Fibroblast of skin of back (primary cell): ENCODE data around the gene USF2.
A peak's percentile ranks its signal among the peaks of the same experiment; 100 is the strongest.

Experiments used
- DNase-seq: peaks from one replicate; pipeline ENCODE4 v3.0.0-alpha.2; 2013

The USF2 gene

DNA sequence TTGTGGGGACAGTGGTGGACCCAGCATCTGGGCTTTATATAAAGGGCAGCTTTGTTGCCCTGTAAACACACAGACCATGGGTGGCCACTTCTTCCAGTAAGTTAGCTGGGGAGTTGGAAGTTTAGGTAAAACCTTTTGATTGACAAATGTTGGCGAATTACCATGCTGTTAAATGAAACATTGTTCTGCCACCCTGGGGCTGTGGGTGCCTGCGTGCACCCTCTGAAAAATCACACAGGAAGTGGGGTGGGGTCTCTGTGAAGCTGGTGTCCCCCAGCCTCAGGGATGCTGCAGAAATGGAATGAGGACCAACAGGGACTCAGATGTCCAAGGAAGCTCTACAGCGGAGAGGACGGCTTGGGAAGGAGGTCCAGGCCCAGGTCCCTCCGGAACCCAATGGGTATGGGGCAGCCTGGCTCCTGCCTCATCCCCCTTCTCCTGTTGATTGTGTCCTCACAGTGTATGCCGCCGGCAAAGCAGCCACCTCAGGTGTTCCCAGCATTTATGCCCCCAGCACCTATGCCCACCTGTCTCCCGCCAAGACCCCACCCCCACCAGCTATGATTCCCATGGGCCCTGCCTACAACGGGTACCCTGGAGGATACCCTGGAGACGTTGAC, 2.8 kb upstream of the USF2 start:
- DNase-seq: no peak

DNA sequence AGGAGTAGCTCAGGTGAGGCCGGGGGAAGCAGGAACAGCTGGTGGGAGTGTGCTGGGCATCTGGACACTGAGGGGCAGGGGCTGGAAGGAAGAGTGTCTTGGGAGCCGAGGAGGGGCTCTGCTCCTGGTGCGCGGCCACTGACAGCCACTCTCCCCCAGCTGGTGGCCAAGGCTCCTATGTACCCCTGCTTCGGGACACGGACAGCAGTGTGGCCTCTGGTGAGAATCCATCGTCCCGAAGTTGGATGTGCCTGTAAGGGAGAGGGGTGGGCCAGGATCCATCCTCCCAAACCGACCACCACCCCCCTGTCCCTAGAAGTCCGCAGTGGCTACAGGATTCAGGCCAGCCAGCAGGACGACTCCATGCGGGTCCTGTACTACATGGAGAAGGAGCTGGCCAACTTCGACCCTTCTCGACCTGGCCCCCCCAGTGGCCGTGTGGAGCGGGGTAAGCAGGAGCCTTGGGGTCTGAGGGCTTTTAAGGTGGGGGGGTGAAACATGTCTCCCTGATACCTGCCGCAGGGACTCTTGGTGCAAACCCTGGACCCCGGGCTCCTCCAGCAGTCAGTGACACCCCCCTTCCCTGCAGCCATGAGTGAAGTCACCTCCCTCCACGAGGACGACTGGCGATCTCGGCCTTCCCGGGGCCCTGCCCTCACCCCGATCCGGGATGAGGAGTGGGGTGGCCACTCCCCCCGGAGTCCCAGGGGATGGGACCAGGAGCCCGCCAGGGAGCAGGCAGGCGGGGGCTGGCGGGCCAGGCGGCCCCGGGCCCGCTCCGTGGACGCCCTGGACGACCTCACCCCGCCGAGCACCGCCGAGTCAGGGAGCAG, 2.0 kb upstream of the USF2 start:
- DNase-seq: peak; percentile 31

DNA sequence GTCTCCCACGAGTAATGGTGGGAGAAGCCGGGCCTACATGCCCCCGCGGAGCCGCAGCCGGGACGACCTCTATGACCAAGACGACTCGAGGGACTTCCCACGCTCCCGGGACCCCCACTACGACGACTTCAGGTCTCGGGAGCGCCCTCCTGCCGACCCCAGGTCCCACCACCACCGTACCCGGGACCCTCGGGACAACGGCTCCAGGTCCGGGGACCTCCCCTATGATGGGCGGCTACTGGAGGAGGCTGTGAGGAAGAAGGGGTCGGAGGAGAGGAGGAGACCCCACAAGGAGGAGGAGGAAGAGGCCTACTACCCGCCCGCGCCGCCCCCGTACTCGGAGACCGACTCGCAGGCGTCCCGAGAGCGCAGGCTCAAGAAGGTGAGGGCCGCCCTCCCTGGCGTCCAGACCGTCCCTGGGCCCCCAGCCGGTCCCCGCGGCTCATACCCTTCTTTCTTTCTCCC, 1.4 kb upstream of the USF2 start:
- DNase-seq: peak; percentile 33

DNA sequence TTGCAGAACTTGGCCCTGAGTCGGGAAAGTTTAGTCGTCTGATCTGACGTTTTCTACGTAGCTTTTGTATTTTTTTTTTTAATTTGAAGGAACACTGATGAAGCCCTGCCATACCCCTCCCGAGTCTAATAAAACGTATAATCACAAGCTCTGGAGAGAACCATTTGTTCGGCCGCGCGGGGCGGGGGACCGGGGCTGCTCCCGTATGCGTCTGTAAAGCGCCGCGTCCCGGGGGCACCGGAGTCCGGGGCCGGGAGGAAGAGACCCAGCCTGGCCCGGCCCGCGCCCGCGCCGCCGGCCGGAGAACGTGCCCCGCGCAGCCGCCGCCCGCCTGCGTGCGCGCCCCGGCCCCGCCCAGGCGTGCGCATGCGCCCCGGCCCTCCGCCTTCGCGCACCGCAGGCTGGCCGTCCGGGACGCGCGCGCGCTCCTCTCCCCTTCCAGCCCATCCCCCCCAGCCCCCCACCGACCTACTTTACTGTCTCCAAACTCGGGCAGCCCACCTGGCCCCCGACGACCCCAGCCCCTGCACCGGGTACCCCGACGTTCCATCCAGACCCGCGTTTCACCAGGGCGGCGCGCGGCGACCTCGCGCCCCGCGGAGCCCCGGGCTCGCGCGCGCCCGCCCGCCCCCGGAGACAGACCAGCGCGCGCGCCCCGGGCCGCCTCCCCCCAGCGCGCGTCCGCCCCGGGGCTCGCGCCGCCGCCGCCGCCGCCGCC, 785 bp upstream of the USF2 start:
- peak; percentile 79 for DNase-seq

- peak; percentile 74 for DNase-seq
Observed at GRCh38 chr19:35269438-35270117, 816 bp downstream of the USF2 start.

DNA sequence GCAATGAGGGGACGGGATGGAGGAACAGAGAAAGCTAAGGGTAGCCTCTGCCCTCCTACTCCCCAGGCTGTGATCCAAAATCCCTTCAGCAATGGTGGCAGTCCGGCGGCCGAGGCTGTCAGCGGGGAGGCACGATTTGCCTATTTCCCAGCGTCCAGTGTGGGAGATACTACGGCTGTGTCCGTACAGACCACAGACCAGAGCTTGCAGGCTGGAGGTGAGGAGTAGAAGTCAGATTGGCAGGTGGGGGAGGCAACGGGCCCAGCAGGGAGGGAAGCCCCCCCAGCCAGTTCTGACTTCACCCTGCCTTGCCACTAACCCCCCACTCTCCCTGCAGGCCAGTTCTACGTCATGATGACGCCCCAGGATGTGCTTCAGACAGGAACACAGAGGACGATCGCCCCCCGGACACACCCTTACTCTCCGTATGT, 1.6 kb downstream of the USF2 start:
- DNase-seq: no peak

- DNase-seq: no peak
Observed at GRCh38 chr19:35271546-35271945, 2.8 kb downstream of the USF2 start.

GRCh38 chr19:35272122-35272719, 3.5 kb downstream of the USF2 start:
- no peak for DNase-seq

DNA sequence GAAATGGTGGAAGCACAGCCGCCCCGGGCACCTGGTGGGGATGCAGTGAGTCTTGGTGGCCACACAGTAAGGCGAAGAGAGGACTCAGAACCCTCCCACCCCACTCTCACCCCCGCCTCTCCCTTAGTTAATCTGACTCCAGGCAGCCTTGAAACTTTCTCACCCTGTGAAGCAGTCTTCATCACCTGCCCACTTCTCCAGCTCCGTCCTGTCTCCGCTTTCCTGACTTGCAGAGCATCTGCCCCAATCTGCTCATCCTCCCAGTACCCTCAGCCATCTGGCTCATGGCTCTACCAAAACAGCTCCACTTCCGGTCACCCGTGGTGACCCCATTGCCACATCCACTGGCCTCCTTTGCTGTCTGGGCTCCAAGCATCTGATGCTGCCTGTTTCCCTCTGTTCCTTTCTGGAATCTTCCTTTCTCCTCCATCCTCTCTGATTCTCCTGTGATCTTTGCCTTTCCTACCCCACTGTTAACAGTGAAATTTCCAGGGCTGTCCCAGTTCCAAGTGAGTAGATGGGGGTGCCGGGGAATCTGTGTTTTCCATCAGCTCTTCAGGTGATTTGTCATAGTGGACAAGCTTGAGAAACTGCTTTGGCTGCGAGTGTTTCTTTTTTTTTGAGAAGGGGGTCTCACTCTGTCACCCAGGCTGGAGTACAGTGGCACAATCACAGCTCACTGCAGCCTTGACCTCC, 4.3 kb downstream of the USF2 start:
- no peak for DNase-seq

- DNase-seq: no peak
Observed at GRCh38 chr19:35273686-35274259, 5.0 kb downstream of the USF2 start.

DNA sequence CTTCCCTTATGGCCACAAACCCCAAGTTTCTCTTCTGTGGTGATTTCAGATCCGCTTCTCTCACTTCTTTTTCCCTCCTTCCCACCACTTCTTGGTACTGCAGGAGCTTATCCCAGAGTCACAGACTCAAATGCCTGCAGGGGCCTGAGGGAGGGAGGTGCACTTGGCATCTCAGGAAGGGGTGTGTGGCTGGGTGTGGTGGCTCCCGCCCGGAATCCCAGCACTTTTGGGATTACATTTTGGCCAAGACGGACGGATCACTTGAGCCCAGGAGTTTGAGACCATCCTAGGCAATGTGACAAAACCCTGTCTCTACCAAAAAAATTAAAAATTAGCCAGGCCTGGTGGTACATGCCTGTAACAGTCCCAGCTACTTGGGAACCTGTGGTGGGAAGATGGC, 5.6 kb downstream of the USF2 start:
- DNase-seq: no peak

DNA sequence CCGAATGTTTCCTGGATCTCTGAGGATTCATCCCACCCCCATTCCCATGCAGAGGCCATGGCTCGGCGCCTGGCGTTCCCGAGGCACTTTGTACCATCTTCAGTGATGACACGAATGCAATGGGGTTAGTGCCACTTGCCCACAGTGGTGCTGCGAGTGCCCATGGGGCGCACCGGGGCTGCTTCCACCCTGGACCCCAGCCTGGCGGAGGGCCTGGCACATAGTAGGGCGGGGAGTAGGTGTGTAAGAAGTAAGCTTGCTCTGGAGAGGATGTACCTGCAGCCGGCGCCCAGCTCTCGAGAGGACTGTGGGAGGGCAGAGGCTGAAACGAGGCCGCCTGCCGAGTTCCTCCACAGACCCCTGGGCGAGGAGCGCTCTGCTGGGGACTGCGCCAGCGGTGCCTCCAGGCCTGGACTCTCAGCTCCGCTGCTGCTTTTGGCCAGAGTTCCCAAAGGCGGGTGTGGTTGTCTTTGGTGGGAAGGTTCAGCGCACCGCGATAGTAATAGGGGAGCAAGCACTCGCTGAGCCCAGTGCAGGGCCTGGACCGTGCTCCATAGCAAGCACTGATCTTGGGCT, 8.0 kb downstream of the USF2 start:
- DNase-seq: no peak

DNA sequence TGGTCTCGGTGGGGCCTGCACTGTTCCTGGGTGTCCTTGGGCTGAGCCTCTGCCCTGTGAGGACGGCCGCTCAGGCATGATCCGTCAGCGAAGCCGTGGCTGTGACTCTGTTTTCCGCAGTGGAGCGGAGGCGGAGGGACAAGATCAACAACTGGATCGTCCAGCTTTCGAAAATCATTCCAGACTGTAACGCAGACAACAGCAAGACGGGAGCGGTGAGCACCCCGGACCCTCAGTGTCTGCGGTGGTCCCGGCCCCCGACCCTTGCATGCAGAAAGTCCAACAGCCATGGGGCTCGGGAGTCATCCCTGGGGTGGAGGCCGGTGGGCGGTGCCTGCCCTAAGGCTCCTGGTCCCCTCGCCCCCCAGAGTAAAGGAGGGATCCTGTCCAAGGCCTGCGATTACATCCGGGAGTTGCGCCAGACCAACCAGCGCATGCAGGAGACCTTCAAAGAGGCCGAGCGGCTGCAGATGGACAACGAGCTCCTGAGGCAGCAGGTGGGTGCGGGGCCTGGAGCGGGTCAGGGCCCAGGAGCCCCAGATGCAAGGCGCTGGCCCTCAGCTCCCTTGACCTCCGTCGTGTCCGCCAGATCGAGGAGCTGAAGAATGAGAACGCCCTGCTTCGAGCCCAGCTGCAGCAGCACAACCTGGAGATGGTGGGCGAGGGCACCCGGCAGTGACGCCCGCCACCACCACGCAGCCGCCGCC, 10.0 kb downstream of the USF2 start:
- DNase-seq: no peak

DNA sequence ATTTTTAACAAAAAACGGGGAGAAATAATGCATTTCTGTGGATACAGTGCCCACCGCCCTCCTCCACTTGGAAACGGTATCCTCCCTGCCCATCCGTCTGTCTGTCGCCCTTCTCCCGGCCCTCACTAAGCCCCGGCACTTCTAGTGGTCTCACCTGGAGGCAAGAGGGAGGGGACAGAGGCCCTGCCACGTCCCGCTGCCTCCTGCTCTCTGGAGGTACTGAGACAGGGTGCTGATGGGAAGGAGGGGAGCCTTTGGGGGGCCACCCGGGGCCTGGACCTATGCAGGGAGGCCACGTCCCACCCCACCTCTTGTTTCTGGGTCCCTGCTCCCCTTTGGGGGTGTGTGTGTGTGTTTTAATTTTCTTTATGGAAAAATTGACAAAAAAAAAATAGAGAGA, 10.6 kb downstream of the USF2 start:
- DNase-seq: no peak

- no peak for DNase-seq
Observed at GRCh38 chr19:35279985-35280821, 11.4 kb downstream of the USF2 start.

DNA sequence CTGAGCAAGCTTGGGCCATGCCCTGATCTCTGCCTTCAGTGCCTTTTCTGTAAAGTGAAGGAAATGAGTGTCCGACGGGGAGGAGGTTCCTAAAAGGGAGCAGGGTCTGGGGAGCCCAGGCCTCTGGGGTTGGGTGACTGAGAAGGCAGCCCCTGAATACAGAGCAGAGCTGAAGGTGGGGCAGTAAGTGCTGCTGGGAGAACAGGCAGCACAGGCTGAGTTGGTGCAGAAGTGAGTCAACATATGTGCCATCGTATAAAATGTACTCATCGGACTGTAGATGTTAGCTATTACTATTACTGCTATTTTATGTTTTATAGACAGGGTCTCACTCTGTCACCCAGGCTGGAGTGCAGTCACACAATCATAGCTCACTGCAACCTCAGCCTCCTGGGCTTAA, 12.5 kb downstream of the USF2 start:
- DNase-seq: no peak

DNA sequence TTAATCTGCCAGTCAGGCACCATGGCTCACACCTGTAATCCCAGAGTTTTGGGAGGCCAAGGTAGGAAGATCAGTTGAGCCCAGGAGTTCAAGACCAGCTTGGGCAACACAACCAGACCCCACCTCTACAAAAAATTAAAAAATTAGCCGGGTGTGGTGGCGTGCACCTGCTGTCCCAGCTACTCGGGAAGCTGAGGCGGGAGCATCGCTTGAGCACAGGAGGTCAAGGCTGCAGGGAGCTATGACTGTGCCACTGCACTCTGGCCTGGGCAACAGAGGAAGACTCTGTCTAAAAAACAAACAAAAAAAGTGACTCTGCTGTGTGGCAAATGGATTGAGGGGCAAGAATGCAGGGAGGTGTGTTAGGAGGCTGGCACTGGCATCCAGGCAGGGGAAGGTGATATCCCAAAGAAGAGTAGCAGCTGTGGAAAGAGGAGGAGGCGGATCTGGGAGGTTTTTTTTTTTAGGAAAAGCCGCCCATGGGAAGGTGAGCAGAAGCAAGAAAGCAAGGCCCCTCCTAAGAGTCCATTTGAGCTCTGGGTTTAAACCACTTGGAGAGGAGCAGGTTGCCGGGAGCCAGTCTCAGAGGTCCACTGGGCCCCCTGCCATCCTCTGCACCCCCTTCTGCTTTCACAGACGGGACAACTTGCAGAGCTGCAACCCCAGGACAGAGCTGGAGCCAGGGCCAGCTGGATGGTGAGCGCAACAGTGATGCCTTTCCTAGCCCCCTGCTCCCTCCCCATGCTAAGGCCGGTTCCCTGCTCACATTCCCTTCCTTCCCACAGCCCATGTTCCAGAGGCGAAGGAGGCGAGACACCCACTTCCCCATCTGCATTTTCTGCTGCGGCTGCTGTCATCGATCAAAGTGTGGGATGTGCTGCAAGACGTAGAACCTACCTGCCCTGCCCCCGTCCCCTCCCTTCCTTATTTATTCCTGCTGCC, 15.7 kb downstream of the USF2 start:
- DNase-seq: no peak

GRCh38 chr19:35285095-35285449, 16.3 kb downstream of the USF2 start:
- DNase-seq: no peak
